CD14-positive monocyte (primary cell): ENCODE data around the gene ARID3B. TPM values are rescaled to one million over a fixed set of nuclear protein-coding genes. Genes with fewer than 3 reads are reported as not detected.
"Not testable (repeated sequence)": the region's sequence is repeated elsewhere in the genome, so short reads cannot be mapped to it uniquely, and the experiment has no call there.

ENCODE experiments used
- DNase-seq, 3 donors: peaks; one replicate each; pipeline ENCODE4 v3.0.0-alpha.2; 2011 to 2022
- H2AFZ ChIP-seq: 2 replicates; pipeline ENCODE4 v1.6.0; 2012; ENCODE audit warnings: mild to moderate bottlenecking, low read depth, low read length, inconsistent platforms; ENCODE audit not compliant: insufficient read depth, poor library complexity, severe bottlenecking
- H3K27ac ChIP-seq, 2 donors: 1 replicate in 1 of 2; 2 replicates in 1 of 2; pipeline ENCODE4 v1.5.1; 2012 to 2013; ENCODE audit warnings: low read length in 2 of 2, control low read depth in 1 of 2, inconsistent platforms in 1 of 2, low read depth in 1 of 2, mild to moderate bottlenecking in 1 of 2
- H3K27me3 ChIP-seq, 2 donors: one replicate each; pipeline versions ENCODE4 v1.6.0 to v1.6.1; 2011 to 2013; ENCODE audit warnings: low read length in 2 of 2; ENCODE audit not compliant: control insufficient read depth in 2 of 2, insufficient read depth in 2 of 2
- H3K36me3 ChIP-seq, 2 donors: replicated peaks in 1 of 2; 1 replicate in 1 of 2; 2 replicates in 1 of 2; pipeline versions ENCODE4 v1.5.1 to v1.6.1; 2012 to 2013; ENCODE audit warnings: low read length in 2 of 2, control low read depth in 1 of 2, inconsistent platforms in 1 of 2, mild to moderate bottlenecking in 1 of 2; ENCODE audit not compliant: insufficient read depth in 2 of 2, control insufficient read depth in 1 of 2
- H3K4me1 ChIP-seq, 2 donors: 1 replicate in 1 of 2; 2 replicates in 1 of 2; pipeline versions ENCODE4 v1.5.1 to v1.6.1; 2012 to 2013; ENCODE audit warnings: low read length in 2 of 2, control low read depth in 1 of 2, inconsistent platforms in 1 of 2, mild to moderate bottlenecking in 1 of 2, moderate library complexity in 1 of 2; ENCODE audit not compliant: insufficient read depth in 2 of 2, control insufficient read depth in 1 of 2
- H3K4me2 ChIP-seq: replicated peaks from 2 replicates; pipeline ENCODE3; 2012; ENCODE audit warnings: low read length, moderate library complexity, mild to moderate bottlenecking; ENCODE audit not compliant: poor library complexity, severe bottlenecking; ENCODE audit errors: extremely low read depth
- H3K4me3 ChIP-seq, 3 experiments: fragments of 200-600 bp in 1 of 3; sonication (generic) in 1 of 3; replicated peaks in 1 of 3; 1 replicate in 2 of 3; 2 replicates in 1 of 3; pipeline ENCODE4 v1.5.1; 2011 to 2013; ENCODE audit warnings: low read length in 3 of 3, mild to moderate bottlenecking in 3 of 3, control low read depth in 2 of 3, low read depth in 2 of 3, inconsistent platforms in 1 of 3, moderate library complexity in 1 of 3
- H3K79me2 ChIP-seq: 2 replicates; pipeline ENCODE4 v1.6.0; 2012; ENCODE audit warnings: mild to moderate bottlenecking, control low read depth, inconsistent platforms, low read length, moderate library complexity; ENCODE audit not compliant: insufficient read depth
- H3K9ac ChIP-seq: 2 replicates; pipeline ENCODE4 v1.6.0; 2017; ENCODE audit warnings: low read length, mild to moderate bottlenecking; ENCODE audit not compliant: insufficient read depth, poor library complexity, severe bottlenecking
- H3K9me3 ChIP-seq, 2 donors: replicated peaks in 1 of 2; 1 replicate in 1 of 2; 2 replicates in 1 of 2; pipeline versions ENCODE4 v1.5.1 to v1.6.1; 2012 to 2013; ENCODE audit warnings: low read length in 2 of 2, control low read depth in 1 of 2; ENCODE audit not compliant: control insufficient read depth in 1 of 2, insufficient read depth in 1 of 2
- H4K20me1 ChIP-seq: 2 replicates; pipeline ENCODE4 v1.6.0; 2012; ENCODE audit warnings: mild to moderate bottlenecking, low read length, control low read depth, moderate library complexity; ENCODE audit not compliant: insufficient read depth
- H3K27ac Mint-ChIP-seq, 7 donors: one replicate each; pipeline ENCODE4 v1.8.0; 2020; ENCODE audit warnings: mild to moderate bottlenecking in 7 of 7, mixed read lengths in 7 of 7, moderate library complexity in 6 of 7, inconsistent platforms in 2 of 7
- H3K27me3 Mint-ChIP-seq, 3 donors: one replicate each; pipeline ENCODE4 v1.8.0; 2021 to 2022; ENCODE audit warnings: low read depth in 3 of 3, mild to moderate bottlenecking in 3 of 3, mixed read lengths in 3 of 3, moderate library complexity in 3 of 3, inconsistent platforms in 1 of 3
- H3K36me3 Mint-ChIP-seq, 2 donors: one replicate each; pipeline ENCODE4 v1.8.0; 2020; ENCODE audit warnings: mixed read lengths in 2 of 2, inconsistent platforms in 1 of 2, mild to moderate bottlenecking in 1 of 2
- H3K4me1 Mint-ChIP-seq: one replicate; pipeline ENCODE4 v1.8.0; 2020; ENCODE audit warnings: mild to moderate bottlenecking, mixed read lengths
- H3K4me3 Mint-ChIP-seq, 2 donors: one replicate each; pipeline ENCODE4 v1.8.0; 2020; ENCODE audit warnings: mild to moderate bottlenecking in 2 of 2, mixed read lengths in 2 of 2, moderate library complexity in 1 of 2
- H3K9me3 Mint-ChIP-seq, 7 donors: one replicate each; pipeline ENCODE4 v1.8.0; 2020 to 2022; ENCODE audit warnings: mixed read lengths in 7 of 7, mild to moderate bottlenecking in 6 of 7, moderate library complexity in 6 of 7, inconsistent platforms in 2 of 7
- WGBS: methylation state at CpG from one replicate; pipeline ENCODE4 v1.1.5; 2013; ENCODE audit warnings: missing lambda C conversion rate; ENCODE audit not compliant: insufficient coverage; 5-methylcytosine and 5-hydroxymethylcytosine counted together
- intact Hi-C, 2 donors: fragments of 100-400 bp; cut with micrococcal nuclease; formaldehyde crosslinking; loops; one replicate each; pipeline versions ENCODE4 v1.15.0 to v1.15.1; 2023
- polyA plus RNA-seq, 3 donors: library from polyadenylated mRNA; depleted of rRNA in 1 of 3; unstranded in 2 of 3; stranded (reverse) in 1 of 3; fragments of 300-500 nt in 2 of 3; fragments of >200 nt in 1 of 3; fragmentation: Illumina TruSeq in 2 of 3; gene quantifications; 1 replicate in 2 of 3; 2 replicates in 1 of 3; pipeline ENCODE4 v1.2.3, GENCODE V29; 2012 to 2021
- TF ChIP-seq, protein P1 (sequence below): fragments of 200-600 bp; IDR thresholded peaks from one replicate; pipeline ENCODE4 v1.8.0; 2022; ENCODE audit warnings: antibody characterized with exemption, mild to moderate bottlenecking

ARID3B gene
- polyA plus RNA-seq, 3 donors = 2.3 to 17.4 (median 4.4) TPM

DNA sequence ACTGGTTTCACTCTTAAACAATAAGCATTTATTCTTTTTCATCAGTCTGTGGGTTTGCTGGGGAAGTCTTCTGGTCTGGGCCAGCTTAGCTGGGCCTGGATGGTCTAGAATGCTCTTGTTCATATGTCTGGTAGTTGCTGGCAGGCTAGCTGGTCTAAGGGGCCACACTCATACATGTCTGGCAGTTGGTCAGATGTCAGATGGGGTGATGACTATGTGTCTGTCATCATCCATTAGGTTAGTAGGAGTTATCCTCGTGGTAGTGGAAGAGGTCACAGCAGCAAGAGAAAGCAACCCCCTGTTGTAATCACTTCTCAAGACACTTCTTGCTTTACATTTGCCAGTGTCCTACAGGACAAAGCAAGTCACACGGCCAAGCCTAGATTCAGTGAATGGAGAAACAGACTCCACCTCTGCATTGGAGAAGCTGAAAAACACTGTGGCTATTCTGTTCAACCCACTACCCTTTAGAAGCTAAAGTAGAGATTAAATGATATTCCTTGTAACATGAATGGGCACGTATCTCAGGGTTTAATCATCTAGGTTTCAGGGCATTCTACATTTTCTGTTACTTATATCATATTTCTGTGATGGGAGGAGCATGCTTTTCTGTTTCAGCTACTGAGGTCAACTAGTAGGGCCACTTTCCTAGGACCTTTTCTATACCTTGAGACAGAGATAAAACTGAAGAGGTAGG lies 5.5 kb upstream of the ARID3B start:
- peak in 2 of 3 donors; percentile 10 to 28 for DNase-seq
- WGBS = no CpG with 5 or more reads among the region's 3 CpGs
- Mint-ChIP-seq H3K27ac (peak overlapping the region in 3 of 7 donors; percentile 19 to 41 (median 38)), H3K4me1 (peaks cover 17% of the 10 kb centered on the region), H3K9me3 (no peaks in the 10 kb centered on the region), H3K36me3 (peaks cover 0 to 4% of the 10 kb centered on the region in 2 donors), H3K27me3 (peaks cover 0 to 3% (median 0%) of the 10 kb centered on the region in 3 donors), H3K4me3 (no peak overlapping the region)
- H3K36me3 ChIP-seq = no peaks in the 10 kb centered on the region
- H3K9ac ChIP-seq = no peak overlapping the region
- H3K79me2 ChIP-seq = peaks cover 8% of the 10 kb centered on the region
- no peaks in the 10 kb centered on the region for H3K27me3 ChIP-seq
- peaks cover 7 to 10% of the 10 kb centered on the region in 2 donors for H3K4me1 ChIP-seq
- TF ChIP-seq, protein P1, sequence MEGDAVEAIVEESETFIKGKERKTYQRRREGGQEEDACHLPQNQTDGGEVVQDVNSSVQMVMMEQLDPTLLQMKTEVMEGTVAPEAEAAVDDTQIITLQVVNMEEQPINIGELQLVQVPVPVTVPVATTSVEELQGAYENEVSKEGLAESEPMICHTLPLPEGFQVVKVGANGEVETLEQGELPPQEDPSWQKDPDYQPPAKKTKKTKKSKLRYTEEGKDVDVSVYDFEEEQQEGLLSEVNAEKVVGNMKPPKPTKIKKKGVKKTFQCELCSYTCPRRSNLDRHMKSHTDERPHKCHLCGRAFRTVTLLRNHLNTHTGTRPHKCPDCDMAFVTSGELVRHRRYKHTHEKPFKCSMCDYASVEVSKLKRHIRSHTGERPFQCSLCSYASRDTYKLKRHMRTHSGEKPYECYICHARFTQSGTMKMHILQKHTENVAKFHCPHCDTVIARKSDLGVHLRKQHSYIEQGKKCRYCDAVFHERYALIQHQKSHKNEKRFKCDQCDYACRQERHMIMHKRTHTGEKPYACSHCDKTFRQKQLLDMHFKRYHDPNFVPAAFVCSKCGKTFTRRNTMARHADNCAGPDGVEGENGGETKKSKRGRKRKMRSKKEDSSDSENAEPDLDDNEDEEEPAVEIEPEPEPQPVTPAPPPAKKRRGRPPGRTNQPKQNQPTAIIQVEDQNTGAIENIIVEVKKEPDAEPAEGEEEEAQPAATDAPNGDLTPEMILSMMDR = no peak
- no peak overlapping the region for H3K4me2 ChIP-seq
- no peak overlapping the region for H3K27ac ChIP-seq
- intact Hi-C loops = no loop called here
- H3K4me3 ChIP-seq = no peak overlapping the region
- no peak overlapping the region for H2AFZ ChIP-seq
- H3K9me3 ChIP-seq = no peaks in the 10 kb centered on the region
- H4K20me1 ChIP-seq = no peaks in the 10 kb centered on the region

DNA sequence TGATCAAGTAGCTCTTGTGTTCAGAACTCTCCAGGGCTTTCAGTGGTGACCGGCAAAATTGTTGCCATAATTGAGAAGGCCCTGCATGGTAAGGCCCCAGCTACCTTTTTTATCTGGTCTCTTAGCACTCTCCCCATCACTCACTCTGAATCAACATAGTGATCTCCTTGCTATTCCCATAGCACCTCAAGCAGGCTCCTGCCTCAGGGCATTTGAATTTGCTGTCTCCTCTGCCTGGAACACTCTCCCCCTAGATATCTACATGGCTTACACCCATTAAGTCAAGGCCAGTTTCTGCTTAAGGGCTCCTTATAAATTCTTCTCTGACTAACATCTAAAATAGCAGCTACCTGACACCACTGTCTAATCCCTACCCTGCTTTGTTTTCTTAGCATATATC lies 3.3 kb upstream of the ARID3B start:
- no peaks in the 10 kb centered on the region for H3K9me3 ChIP-seq
- no peak overlapping the region for H3K9ac ChIP-seq
- H3K9me3 Mint-ChIP-seq = no peaks in the 10 kb centered on the region
- H3K27me3 ChIP-seq = no peaks in the 10 kb centered on the region
- no peak overlapping the region for H3K4me3 Mint-ChIP-seq
- peaks cover 19% of the 10 kb centered on the region for H3K79me2 ChIP-seq
- intact Hi-C loops = no loop called here
- H2AFZ ChIP-seq = no peak overlapping the region
- WGBS = 100% methylated on average over 1 of the region's 1 CpG
- peaks cover 0 to 3% (median 0%) of the 10 kb centered on the region in 3 donors for H3K27me3 Mint-ChIP-seq
- no peak overlapping the region for H3K4me3 ChIP-seq
- H3K4me1 ChIP-seq = peaks cover 14 to 26% of the 10 kb centered on the region in 2 donors
- peaks cover 23% of the 10 kb centered on the region for H3K4me1 Mint-ChIP-seq
- H4K20me1 ChIP-seq = peaks cover 7% of the 10 kb centered on the region
- no peak overlapping the region for H3K27ac Mint-ChIP-seq
- H3K36me3 ChIP-seq = no peaks in the 10 kb centered on the region
- H3K4me2 ChIP-seq = no peak overlapping the region
- TF ChIP-seq, protein P1 = no peak
- no peak overlapping the region for H3K27ac ChIP-seq
- peaks cover 2 to 7% of the 10 kb centered on the region in 2 donors for H3K36me3 Mint-ChIP-seq
- DNase-seq = no peak

DNA sequence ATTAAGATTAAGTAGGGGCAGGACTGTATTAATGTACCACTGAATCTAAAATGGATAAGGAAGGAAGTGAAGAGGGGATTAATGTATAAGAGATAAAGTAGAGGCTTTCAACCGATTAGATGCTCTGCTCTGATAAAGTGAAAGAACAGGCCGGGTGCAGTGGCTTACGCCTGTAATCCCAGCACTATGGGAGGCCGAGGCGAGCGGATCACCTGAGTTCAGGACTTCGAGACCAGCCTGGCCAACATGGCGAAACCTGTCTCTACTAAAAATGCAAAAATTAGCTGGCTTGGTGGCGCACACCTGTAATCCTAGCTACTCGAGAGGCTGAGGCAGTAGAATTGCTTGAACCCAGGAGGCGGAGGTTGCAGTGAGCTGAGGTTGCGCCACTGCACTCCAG lies 1.5 kb upstream of the ARID3B start:
- peak overlapping the region in 1 of 7 donors; percentile 7 for H3K27ac Mint-ChIP-seq
- H3K27me3 Mint-ChIP-seq, H3K27ac ChIP-seq, intact Hi-C loops, H2AFZ ChIP-seq, H3K36me3 ChIP-seq, H3K9me3 Mint-ChIP-seq, H3K4me2 ChIP-seq, H3K9me3 ChIP-seq, H3K4me3 ChIP-seq, DNase-seq, H3K27me3 ChIP-seq, H3K9ac ChIP-seq: not testable (repeated sequence)
- peaks cover 25% of the 10 kb centered on the region for H4K20me1 ChIP-seq
- H3K79me2 ChIP-seq = peaks cover 30% of the 10 kb centered on the region
- WGBS = 93% methylated on average over 8 of the region's 12 CpGs
- peaks cover 32% of the 10 kb centered on the region for H3K4me1 Mint-ChIP-seq
- peaks cover 11 to 20% of the 10 kb centered on the region in 2 donors for H3K36me3 Mint-ChIP-seq
- H3K4me1 ChIP-seq = peaks cover 20 to 35% of the 10 kb centered on the region in 2 donors
- peak overlapping the region in 1 of 2 donors; percentile 27 for H3K4me3 Mint-ChIP-seq
